GM19372 (cell line): ENCODE data around the gene LCLAT1.
"Not testable (repeated sequence)": the region's sequence is repeated elsewhere in the genome, so short reads cannot be mapped to it uniquely, and the experiment has no call there.

Source experiments
- ATAC-seq: cut with Tn5 transposase; IDR thresholded peaks from one replicate; pipeline ENCODE4 v1.9.1; 2021; ENCODE audit warnings: mild to moderate bottlenecking, low read depth, moderate library complexity; ENCODE audit not compliant: unreplicated experiment

The LCLAT1 gene

DNA sequence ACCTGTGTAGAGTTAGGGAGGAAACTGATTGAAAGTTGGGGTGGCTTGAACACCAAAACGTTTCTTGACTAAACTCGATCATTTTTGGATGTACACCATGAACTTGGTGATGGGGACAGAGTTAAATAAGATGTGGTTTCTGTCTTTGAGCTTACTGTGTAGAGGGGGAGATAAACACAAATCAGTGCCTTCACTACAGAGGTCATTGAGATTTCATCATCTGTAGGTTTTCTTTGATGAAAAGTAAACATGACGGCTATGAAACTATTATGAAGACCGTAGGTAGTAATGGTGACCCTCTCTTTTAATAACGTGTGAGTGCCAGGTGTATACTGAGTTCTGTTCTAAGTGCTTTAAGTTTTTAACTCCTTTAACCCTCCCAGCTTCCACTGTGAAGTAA, 6.5 kb downstream of the LCLAT1 start:
- no peak for ATAC-seq

GRCh38 chr2:30454571-30454970, 7.5 kb downstream of the LCLAT1 start:
- no peak for ATAC-seq

GRCh38 chr2:30455114-30455738, 8.2 kb downstream of the LCLAT1 start:
- ATAC-seq: no peak

DNA sequence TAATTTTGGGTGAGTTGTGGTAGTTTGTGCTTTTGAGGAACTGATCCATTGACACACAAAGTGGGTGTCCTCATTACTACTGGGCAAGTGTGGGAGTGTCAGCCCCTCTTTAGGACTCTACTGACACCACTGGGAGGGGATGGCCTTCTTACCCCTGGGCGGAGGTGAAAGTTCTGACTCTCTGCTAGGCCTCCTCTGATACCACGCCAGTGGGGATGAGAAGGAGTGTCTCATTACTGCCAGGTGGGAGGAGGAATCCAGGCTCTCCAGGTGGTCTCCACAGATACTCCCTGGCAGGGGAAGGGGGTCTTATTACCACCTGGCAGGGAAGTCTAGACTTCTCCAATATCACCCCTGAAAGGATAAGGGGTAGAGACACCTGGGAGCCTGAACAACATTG, 9.1 kb downstream of the LCLAT1 start:
- no peak for ATAC-seq

GRCh38 chr2:30456579-30456978, 9.5 kb downstream of the LCLAT1 start:
- no peak for ATAC-seq

- ATAC-seq: no peak
Measured at GRCh38 chr2:30457296-30457695, 10.2 kb downstream of the LCLAT1 start.

DNA sequence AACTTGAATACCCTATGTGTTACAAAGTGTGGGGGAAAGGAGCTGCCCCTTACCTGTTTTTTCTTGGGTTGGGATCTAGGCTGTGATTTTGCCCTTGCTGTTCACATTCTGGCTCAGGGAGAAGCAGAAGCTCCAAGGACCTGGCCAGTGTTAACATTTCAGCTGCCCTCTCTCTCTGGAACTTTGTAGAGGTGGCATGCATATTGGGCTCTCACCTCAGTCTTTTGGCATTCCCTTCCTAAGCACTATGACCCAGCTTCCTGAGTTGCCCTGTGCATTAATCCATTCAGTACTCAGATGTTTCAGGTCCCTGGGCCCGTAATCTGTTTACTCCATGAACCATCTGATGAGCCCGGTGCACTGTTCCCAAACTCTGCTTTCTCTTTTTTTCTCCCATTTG, 12.1 kb downstream of the LCLAT1 start:
- no peak for ATAC-seq

DNA sequence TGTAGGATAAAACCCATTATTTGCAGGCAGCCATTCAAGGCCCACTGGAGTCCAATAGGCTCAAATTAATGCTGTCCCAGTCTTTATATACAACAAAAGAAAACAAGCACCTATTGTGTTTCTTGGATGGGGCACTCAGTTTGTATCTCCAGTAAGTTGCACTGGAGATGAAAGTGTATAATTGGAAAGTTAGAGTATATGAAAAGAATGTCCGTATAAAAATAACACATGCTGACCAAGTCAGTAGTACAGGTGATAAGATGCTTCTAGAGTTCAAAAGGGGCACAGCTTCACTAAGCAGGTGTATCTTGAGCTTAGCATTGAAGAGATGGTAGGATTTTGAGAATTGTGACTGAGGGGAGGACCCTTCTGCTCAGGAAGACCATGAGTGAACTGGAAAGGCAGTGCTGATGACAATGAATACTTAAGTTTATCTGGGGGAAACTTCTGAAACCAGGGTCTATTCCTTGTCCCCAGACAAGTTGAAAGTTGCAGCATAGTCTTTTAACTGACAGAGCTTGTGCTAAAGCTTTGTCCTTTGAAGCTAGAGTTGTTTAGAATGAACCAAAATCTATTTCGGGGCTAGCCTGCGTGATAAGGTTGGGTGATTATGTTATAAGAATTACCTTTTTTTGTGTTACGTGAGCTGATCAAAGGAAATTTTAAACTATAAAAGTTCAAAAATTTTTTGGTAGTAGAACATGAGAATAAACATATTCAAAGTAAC, 15.2 kb downstream of the LCLAT1 start:
- no peak for ATAC-seq

DNA sequence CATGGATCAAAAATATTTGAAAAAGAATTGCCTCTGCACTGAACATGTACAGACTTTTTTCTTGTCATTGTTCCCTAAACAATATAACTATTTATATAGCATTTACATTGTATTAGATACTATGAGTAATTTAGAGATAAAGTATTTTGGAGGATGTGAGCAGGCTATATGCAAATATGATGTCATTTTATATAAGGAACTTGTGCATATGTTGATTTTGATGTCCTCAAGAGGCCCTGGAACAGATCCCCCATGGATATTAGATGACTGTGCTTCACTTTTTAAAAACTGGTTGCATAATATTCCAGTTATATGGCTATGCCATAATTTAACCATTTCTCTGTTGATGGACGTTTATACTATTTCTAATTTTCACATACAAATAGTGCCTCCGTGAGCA, 16.5 kb downstream of the LCLAT1 start:
- ATAC-seq: no peak

GRCh38 chr2:30464544-30465170, 17.6 kb downstream of the LCLAT1 start:
- ATAC-seq: no peak

DNA sequence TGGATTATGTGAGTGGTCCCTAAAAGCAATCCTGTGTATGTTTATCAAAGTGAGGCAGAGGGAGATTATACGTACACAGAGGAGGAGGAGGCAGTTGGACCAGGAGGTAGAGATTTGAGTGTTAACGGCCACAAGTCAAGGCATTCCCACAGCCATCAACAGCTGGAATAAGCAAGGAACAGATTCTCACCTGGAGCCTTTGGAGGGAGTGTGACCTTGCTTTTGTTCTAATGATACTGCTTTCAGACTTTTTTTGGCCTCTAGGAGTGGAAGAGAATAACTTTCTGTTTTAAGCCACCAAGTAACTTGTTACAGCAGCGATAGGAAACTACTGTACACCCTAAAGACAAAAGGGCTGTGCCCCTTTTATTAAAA, 18.1 kb downstream of the LCLAT1 start:
- ATAC-seq: no peak

DNA sequence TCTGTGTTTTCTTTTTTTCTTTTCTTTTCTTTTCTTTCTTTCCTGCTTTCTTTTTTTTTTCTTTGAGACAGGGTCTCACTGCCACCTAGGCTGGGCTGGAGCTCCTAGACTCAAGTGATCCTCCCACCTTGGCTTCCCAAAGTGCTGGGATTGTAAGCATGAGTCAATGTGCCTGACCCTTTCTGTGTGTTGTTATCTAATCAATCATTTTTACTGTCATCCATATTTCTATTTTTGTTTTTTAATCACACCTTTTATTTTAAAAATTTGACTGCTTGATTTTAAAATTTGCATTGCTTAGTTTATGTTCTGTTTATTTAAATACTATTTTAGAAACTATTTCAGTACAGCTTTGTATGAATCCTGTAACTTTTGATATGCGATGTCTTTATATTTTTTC, 19.2 kb downstream of the LCLAT1 start:
- ATAC-seq: no peak

GRCh38 chr2:30467062-30467826, 20.2 kb downstream of the LCLAT1 start:
- ATAC-seq: not testable (repeated sequence)

DNA sequence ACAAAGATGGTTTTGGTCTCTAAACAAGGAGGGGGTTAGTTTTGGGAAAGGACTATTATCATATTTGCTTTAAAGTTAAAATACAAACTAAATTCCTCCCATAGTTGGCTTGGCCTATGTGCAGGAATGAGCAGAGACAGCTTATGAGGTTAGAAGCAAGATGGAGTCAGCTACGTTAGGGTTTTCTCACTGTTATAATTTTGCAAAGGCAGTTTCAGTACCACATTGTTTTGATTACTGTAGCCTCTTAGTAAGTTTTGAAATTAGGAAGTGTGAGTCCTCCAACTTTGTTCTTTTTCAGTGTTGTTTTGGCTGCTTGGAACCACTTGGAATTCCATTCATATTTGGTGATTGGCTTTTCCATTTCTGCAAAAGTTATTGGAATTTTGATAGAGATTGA, 23.4 kb downstream of the LCLAT1 start:
- ATAC-seq: no peak

DNA sequence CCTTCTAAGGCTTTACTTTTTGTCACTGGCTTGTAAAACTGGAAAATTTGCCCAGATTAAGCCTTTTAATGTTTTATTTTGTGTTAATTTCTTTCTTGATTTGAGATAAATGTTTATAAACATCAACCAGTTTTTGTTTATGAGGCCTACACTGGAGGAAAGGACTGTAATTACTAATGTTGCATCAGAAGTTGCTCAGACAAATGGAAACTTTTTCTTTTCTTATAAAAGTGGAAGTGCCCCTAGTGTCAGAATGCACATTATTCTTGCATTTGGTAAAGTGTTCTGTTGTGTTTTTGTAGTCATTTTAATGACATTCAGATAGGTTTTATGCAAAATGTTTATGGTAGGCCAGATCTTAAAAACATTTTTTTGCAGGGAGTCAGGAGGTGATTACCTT, 25.3 kb downstream of the LCLAT1 start:
- no peak for ATAC-seq

DNA sequence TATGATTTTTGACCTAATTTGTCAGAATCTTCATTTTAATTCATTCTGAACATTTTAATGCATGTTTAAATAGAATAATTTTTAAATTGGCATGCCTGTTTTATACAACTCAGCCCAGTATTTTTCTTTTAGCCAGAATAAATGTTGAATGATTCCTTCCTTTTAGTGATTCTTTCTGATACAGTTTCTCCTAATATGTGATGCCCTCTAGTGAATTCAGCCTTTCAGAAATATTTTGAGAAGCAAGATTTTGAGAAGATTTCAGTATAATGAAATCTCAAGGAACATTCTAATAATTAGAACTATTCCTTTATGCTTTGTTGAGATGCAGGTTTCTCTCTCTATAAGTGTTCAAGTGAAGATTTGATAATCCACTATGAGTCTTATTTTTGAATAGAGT, 28.5 kb downstream of the LCLAT1 start:
- ATAC-seq: no peak

GRCh38 chr2:30476636-30477035, 29.6 kb downstream of the LCLAT1 start:
- no peak for ATAC-seq

DNA sequence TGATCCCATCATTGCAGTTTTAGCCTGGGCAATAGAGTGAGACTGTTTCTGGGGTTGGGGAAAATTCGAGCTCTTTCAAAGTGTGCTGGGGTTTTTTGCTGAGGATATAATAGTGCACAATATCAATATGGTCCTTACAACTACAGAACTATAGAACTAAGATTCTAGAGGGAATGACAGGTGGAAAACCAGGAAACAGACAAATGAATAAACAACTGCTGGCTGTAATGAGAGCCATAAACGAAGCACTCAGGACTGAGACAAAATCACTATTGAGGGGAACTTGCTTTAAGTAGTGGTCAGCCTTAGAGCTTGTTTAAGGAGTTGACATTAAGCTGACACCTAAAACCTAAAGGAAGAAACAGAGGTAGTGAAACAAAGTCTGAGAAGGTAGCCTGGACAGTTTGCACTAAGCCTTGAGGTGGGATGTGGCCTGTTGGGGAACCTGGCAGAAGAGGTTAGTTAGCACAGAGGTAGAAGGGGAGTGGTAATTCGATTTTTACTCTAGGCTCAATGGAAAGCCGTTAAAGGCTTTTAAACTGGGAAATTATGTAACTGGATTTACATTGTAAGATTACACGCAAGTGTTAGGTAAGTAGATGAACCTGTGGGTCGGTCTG, 33.8 kb downstream of the LCLAT1 start:
- no peak for ATAC-seq

DNA sequence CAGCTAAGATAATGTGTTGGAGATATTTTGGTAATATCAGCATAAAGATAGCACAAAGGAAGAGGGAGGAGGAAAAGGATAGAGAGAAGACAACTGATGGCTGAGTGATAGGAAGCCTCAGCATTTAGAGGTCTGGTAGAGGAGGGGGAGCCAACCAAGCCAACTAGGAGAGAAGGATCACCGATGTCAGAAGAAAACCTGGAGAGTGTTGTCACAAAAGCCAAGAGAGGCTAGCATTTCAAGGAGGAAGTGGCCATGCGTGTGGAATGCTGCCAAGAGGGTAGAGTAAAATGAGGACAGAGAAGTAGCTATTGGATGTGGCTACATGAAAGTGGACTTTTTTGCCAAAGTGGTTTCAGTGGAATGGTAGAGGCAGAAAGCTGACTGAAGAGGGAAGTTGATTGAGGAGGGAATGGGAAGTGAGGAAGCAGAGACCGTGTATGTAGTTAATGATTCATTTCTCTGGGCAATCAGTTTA, 34.3 kb downstream of the LCLAT1 start:
- no peak for ATAC-seq

GRCh38 chr2:30482011-30482410, 35.0 kb downstream of the LCLAT1 start:
- no peak for ATAC-seq

- no peak for ATAC-seq
Measured at GRCh38 chr2:30484145-30484544, 37.1 kb downstream of the LCLAT1 start.
